GM19238 (cell line): ENCODE data around the gene CCKAR.

Experiments
- DNase-seq: peaks from one replicate; pipeline ENCODE4 v3.0.0; 2011; ENCODE audit warnings: low spot score; ENCODE audit not compliant: insufficient read length

CCKAR gene

GRCh38 chr4:26459054-26459755 lies 31.1 kb downstream of the CCKAR start:
- peak; percentile 26 for DNase-seq

GRCh38 chr4:26458157-26458561 lies 32.1 kb downstream of the CCKAR start:
- DNase-seq = no peak

GRCh38 chr4:26457412-26457811 lies 32.9 kb downstream of the CCKAR start:
- DNase-seq = no peak

- no peak for DNase-seq
Observed at GRCh38 chr4:26455571-26455970, 34.7 kb downstream of the CCKAR start.

GRCh38 chr4:26454961-26455360 lies 35.3 kb downstream of the CCKAR start:
- DNase-seq = no peak

- DNase-seq = no peak
Observed at GRCh38 chr4:26452565-26453531, 37.4 kb downstream of the CCKAR start.

- no peak for DNase-seq
Observed at GRCh38 chr4:26451597-26451996, 38.7 kb downstream of the CCKAR start.

- DNase-seq = no peak
Observed at GRCh38 chr4:26450418-26450817, 39.9 kb downstream of the CCKAR start.

- DNase-seq = no peak
Observed at GRCh38 chr4:26447378-26447777, 42.9 kb downstream of the CCKAR start.

- no peak for DNase-seq
Observed at GRCh38 chr4:26441771-26442170, 48.5 kb downstream of the CCKAR start.

- no peak for DNase-seq
Observed at GRCh38 chr4:26441102-26441501, 49.2 kb downstream of the CCKAR start.

- DNase-seq = no peak
Observed at GRCh38 chr4:26434030-26434639, 56.1 kb downstream of the CCKAR start.

- DNase-seq = no peak
Observed at GRCh38 chr4:26433556-26433955, 56.7 kb downstream of the CCKAR start.

- no peak for DNase-seq
Observed at GRCh38 chr4:26432419-26432818, 57.9 kb downstream of the CCKAR start.

GRCh38 chr4:26431461-26432180 lies 58.7 kb downstream of the CCKAR start:
- DNase-seq = no peak
